ENCODE measurements around the gene DNAL4.

GRCh38 chr22:38795569-38795968 is 1.6 kb upstream of the DNAL4 start:
- TF ChIP-seq CTCF (IDR thresholded peaks at IDR 0.05) (no peak), POLR2A (IDR thresholded peaks at IDR 0.05) (no peak)
